GM23338 (cell line): ENCODE measurements around the gene IRF2. TPM values are rescaled to one million over a fixed set of nuclear protein-coding genes. Genes with fewer than 3 reads are reported as not detected.

Experiments used
- ATAC-seq: fragments of 200-7000 bp; cut with Tn5 transposase; 3 replicates; pipeline ENCODE4 v1.9.1; 2020
- DNase-seq: peaks from one replicate; pipeline ENCODE4 v3.0.0-alpha.2; 2015; ENCODE audit warnings: low spot score
- H2AFZ ChIP-seq: fragments of 200-600 bp; sonication (generic); 2 replicates; pipeline ENCODE4 v1.8.0; 2016; ENCODE audit warnings: antibody characterized with exemption, mild to moderate bottlenecking, moderate library complexity
- H3F3A ChIP-seq: fragments of 200-600 bp; sonication (generic); replicated peaks from 2 replicates; pipeline ENCODE4 v1.8.0; 2017; ENCODE audit warnings: antibody characterized with exemption, mixed run types, low read depth
- H3K27ac ChIP-seq: fragments of 200-600 bp; sonication (generic); 2 replicates; pipeline ENCODE4 v1.6.1; 2016; ENCODE audit warnings: low read depth
- H3K27me3 ChIP-seq: fragments of 200-600 bp; sonication (generic); 2 replicates; pipeline ENCODE4 v1.8.0; 2016; ENCODE audit warnings: mild to moderate bottlenecking, mixed run types, moderate library complexity; ENCODE audit not compliant: insufficient read depth
- H3K36me3 ChIP-seq: fragments of 200-600 bp; sonication (generic); 2 replicates; pipeline ENCODE4 v1.8.0; 2016; ENCODE audit warnings: mild to moderate bottlenecking; ENCODE audit not compliant: insufficient read depth
- H3K4me1 ChIP-seq: fragments of 200-600 bp; sonication (generic); 2 replicates; pipeline ENCODE4 v1.8.0; 2016; ENCODE audit warnings: mild to moderate bottlenecking, moderate library complexity; ENCODE audit not compliant: insufficient read depth
- H3K4me2 ChIP-seq: fragments of 200-600 bp; sonication (generic); 2 replicates; pipeline ENCODE4 v1.7.1; 2017; ENCODE audit warnings: mixed run types
- H3K4me3 ChIP-seq: fragments of 200-600 bp; sonication (generic); 2 replicates; pipeline ENCODE4 v1.6.1; 2016; ENCODE audit warnings: mixed run types
- H3K79me2 ChIP-seq: fragments of 200-600 bp; sonication (generic); replicated peaks from 2 replicates; pipeline ENCODE4 v1.8.0; 2017; ENCODE audit warnings: mild to moderate bottlenecking; ENCODE audit not compliant: insufficient read depth
- H3K9me2 ChIP-seq: fragments of 200-600 bp; sonication (generic); 2 replicates; pipeline ENCODE4 v1.8.0; 2017; ENCODE audit not compliant: insufficient read depth
- H4K20me1 ChIP-seq: fragments of 200-600 bp; sonication (generic); replicated peaks from 2 replicates; pipeline ENCODE4 v1.8.0; 2017; ENCODE audit warnings: mild to moderate bottlenecking; ENCODE audit not compliant: insufficient read depth
- H3K27ac Mint-ChIP-seq: 2 replicates; pipeline ENCODE4 v1.8.0; 2020; ENCODE audit warnings: inconsistent platforms, mild to moderate bottlenecking, moderate library complexity, mixed read lengths
- H3K27me3 Mint-ChIP-seq: 3 replicates; pipeline ENCODE4 v1.8.0; 2022; ENCODE audit warnings: low read depth, mild to moderate bottlenecking, moderate library complexity, mixed read lengths, inconsistent platforms; ENCODE audit not compliant: insufficient read depth, poor library complexity
- H3K36me3 Mint-ChIP-seq: 3 replicates; pipeline ENCODE4 v1.8.0; 2021; ENCODE audit warnings: low read depth, mild to moderate bottlenecking, inconsistent platforms, moderate library complexity, mixed read lengths
- H3K4me1 Mint-ChIP-seq: 3 replicates; pipeline ENCODE4 v1.8.0; 2020; ENCODE audit warnings: mild to moderate bottlenecking, inconsistent platforms, mixed read lengths
- H3K4me3 Mint-ChIP-seq: 3 replicates; pipeline ENCODE4 v1.8.0; 2021; ENCODE audit warnings: moderate library complexity, mild to moderate bottlenecking, inconsistent platforms, mixed read lengths
- H3K9me3 Mint-ChIP-seq: 3 replicates; pipeline ENCODE4 v1.8.0; 2020; ENCODE audit warnings: moderate library complexity, mild to moderate bottlenecking, inconsistent platforms, mixed read lengths
- CREB1 ChIP-seq: fragments of 250-450 bp; sonication (Bioruptor Pico); IDR thresholded peaks from 2 replicates; pipeline ENCODE4 v1.5.0; 2020; ENCODE audit warnings: low read depth, mild to moderate bottlenecking, moderate library complexity
- EZH2 ChIP-seq: fragments of 200-600 bp; sonication (generic); IDR thresholded peaks from one replicate; pipeline ENCODE4 v1.8.0; 2017; ENCODE audit warnings: antibody characterized with exemption, mild to moderate bottlenecking, low read depth; ENCODE audit not compliant: unreplicated experiment
- EZH2phosphoT487 ChIP-seq: fragments of 200-600 bp; sonication (generic); IDR thresholded peaks from one replicate; pipeline ENCODE4 v1.8.1; 2018; ENCODE audit warnings: antibody characterized with exemption; ENCODE audit not compliant: unreplicated experiment
- JUNB ChIP-seq: IDR thresholded peaks from one replicate; pipeline ENCODE4 v1.6.1; 2016; ENCODE audit warnings: antibody characterized with exemption; ENCODE audit not compliant: unreplicated experiment
- NANOG ChIP-seq: IDR thresholded peaks from 2 replicates; pipeline ENCODE4 v1.6.1; 2016; ENCODE audit warnings: antibody characterized with exemption, borderline replicate concordance
- POLR2AphosphoS5 ChIP-seq: IDR thresholded peaks from 2 replicates; pipeline ENCODE4 v1.6.1; 2016; ENCODE audit warnings: antibody characterized with exemption, low read depth
- STAT1 ChIP-seq: IDR thresholded peaks from one replicate; pipeline ENCODE4 v1.6.1; 2016; ENCODE audit warnings: antibody characterized with exemption; ENCODE audit not compliant: unreplicated experiment
- ZNF114 ChIP-seq: fragments of 250-450 bp; sonication (Bioruptor Pico); IDR thresholded peaks from 2 replicates; pipeline ENCODE4 v1.5.0; 2020; ENCODE audit warnings: mild to moderate bottlenecking, moderate library complexity
- ZNF331 ChIP-seq: fragments of 250-450 bp; sonication (Bioruptor Pico); IDR thresholded peaks from 2 replicates; pipeline ENCODE4 v1.5.0; 2020; ENCODE audit warnings: low read depth, mild to moderate bottlenecking, moderate library complexity
- polyA plus RNA-seq: library from polyadenylated mRNA; unstranded; fragments of >200 nt; fragmentation: Nextera tagmentation; extraction: Ambion mirVana; gene quantifications from 2 replicates; pipeline ENCODE4 v1.2.1, GENCODE V29; 2016
- total RNA-seq: library from RNA; depleted of rRNA; stranded (reverse); fragments of >200 nt; shearing (Covaris generic); gene quantifications from 2 replicates; pipeline ENCODE4 v1.2.3, GENCODE V29; 2014
- TF ChIP-seq, protein P1 (sequence below), 2 experiments: fragments of 200-600 bp in 1 of 2; sonication (generic) in 1 of 2; conservative IDR thresholded peaks; 2 replicates each; pipeline versions ENCODE4 v1.5.1 to v1.6.1; 2016 to 2017; ENCODE audit warnings: antibody characterized with exemption in 2 of 2, low read depth in 2 of 2, mild to moderate bottlenecking in 2 of 2, moderate library complexity in 1 of 2
- TF ChIP-seq, protein P2 (sequence below): IDR thresholded peaks from 2 replicates; pipeline ENCODE4 v1.6.1; 2016; ENCODE audit warnings: antibody characterized with exemption
- TF ChIP-seq, protein P3 (sequence below): IDR thresholded peaks from one replicate; pipeline ENCODE4 v1.6.1; 2018; ENCODE audit warnings: antibody characterized with exemption; ENCODE audit not compliant: unreplicated experiment
- TF ChIP-seq, protein P4 (sequence below): fragments of 250-450 bp; sonication (Bioruptor Pico); IDR thresholded peaks from 2 replicates; pipeline ENCODE4 v1.5.0; 2020; ENCODE audit warnings: mild to moderate bottlenecking, moderate library complexity

IRF2 gene
- total and polyA plus RNA-seq, 2 experiments from 2014 or later = 14.7 to 15.0 TPM

DNA sequence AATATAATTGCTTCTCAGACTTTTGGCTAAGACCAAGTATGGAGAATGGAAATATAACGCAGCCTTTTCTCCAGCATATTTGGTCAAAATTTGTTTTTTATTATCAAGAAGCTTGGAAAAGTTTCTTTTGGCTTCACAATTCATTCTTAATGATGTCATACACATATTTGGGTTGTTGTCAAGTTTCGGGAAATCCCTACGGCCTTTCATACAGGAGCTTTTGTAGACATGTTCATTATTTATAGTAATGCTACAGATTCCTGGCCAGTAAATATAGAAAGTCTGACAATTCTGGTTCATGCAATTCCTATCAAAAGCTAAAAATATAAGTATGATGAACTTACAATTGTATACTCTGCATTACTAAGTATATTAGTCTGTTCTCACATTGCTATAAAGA lies 112.9 kb downstream of the IRF2 start:
- Histone ChIP-seq H3K4me3 (no peak overlapping the region), H3K4me2 (no peak overlapping the region), H3K36me3 (no peaks in the 10 kb centered on the region), H3F3A (no peaks in the 10 kb centered on the region), H3K79me2 (no peaks in the 10 kb centered on the region), H3K27ac (no peak overlapping the region), H3K27me3 (no peaks in the 10 kb centered on the region), H2AFZ (no peak overlapping the region), H4K20me1 (no peaks in the 10 kb centered on the region), H3K4me1 (peaks cover 16% of the 10 kb centered on the region), H3K9me2 (0 out of 2 replicates have a peak, but pooled peaks cover 11% of the 10 kb centered on the region)
- Mint-ChIP-seq H3K36me3 (peaks cover 2% of the 10 kb centered on the region; the same call in 1 of the 3 replicates), H3K27me3 (no peaks in the 10 kb centered on the region), H3K4me3 (no peak overlapping the region), H3K4me1 (peaks cover 22% of the 10 kb centered on the region; the same call in 2 of the 3 replicates), H3K9me3 (no peaks in the 10 kb centered on the region), H3K27ac (no peak overlapping the region)
- DNase-seq (no peak), ATAC-seq (no peak)
- TF ChIP-seq EZH2phosphoT487 = no peak
- TF ChIP-seq ZNF114 (CRISPR knock-in tag) = no peak
- TF ChIP-seq, protein P1, sequence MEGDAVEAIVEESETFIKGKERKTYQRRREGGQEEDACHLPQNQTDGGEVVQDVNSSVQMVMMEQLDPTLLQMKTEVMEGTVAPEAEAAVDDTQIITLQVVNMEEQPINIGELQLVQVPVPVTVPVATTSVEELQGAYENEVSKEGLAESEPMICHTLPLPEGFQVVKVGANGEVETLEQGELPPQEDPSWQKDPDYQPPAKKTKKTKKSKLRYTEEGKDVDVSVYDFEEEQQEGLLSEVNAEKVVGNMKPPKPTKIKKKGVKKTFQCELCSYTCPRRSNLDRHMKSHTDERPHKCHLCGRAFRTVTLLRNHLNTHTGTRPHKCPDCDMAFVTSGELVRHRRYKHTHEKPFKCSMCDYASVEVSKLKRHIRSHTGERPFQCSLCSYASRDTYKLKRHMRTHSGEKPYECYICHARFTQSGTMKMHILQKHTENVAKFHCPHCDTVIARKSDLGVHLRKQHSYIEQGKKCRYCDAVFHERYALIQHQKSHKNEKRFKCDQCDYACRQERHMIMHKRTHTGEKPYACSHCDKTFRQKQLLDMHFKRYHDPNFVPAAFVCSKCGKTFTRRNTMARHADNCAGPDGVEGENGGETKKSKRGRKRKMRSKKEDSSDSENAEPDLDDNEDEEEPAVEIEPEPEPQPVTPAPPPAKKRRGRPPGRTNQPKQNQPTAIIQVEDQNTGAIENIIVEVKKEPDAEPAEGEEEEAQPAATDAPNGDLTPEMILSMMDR (conservative IDR thresholded peaks at IDR 0.05; ENCODE audit: low read depth in 2 of 2) = no peak
- TF ChIP-seq CREB1 = no peak
- no peak for TF ChIP-seq JUNB
- TF ChIP-seq, protein P2, sequence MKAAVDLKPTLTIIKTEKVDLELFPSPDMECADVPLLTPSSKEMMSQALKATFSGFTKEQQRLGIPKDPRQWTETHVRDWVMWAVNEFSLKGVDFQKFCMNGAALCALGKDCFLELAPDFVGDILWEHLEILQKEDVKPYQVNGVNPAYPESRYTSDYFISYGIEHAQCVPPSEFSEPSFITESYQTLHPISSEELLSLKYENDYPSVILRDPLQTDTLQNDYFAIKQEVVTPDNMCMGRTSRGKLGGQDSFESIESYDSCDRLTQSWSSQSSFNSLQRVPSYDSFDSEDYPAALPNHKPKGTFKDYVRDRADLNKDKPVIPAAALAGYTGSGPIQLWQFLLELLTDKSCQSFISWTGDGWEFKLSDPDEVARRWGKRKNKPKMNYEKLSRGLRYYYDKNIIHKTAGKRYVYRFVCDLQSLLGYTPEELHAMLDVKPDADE = no peak
- TF ChIP-seq, protein P3, sequence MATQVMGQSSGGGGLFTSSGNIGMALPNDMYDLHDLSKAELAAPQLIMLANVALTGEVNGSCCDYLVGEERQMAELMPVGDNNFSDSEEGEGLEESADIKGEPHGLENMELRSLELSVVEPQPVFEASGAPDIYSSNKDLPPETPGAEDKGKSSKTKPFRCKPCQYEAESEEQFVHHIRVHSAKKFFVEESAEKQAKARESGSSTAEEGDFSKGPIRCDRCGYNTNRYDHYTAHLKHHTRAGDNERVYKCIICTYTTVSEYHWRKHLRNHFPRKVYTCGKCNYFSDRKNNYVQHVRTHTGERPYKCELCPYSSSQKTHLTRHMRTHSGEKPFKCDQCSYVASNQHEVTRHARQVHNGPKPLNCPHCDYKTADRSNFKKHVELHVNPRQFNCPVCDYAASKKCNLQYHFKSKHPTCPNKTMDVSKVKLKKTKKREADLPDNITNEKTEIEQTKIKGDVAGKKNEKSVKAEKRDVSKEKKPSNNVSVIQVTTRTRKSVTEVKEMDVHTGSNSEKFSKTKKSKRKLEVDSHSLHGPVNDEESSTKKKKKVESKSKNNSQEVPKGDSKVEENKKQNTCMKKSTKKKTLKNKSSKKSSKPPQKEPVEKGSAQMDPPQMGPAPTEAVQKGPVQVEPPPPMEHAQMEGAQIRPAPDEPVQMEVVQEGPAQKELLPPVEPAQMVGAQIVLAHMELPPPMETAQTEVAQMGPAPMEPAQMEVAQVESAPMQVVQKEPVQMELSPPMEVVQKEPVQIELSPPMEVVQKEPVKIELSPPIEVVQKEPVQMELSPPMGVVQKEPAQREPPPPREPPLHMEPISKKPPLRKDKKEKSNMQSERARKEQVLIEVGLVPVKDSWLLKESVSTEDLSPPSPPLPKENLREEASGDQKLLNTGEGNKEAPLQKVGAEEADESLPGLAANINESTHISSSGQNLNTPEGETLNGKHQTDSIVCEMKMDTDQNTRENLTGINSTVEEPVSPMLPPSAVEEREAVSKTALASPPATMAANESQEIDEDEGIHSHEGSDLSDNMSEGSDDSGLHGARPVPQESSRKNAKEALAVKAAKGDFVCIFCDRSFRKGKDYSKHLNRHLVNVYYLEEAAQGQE = no peak
- TF ChIP-seq, protein P4, sequence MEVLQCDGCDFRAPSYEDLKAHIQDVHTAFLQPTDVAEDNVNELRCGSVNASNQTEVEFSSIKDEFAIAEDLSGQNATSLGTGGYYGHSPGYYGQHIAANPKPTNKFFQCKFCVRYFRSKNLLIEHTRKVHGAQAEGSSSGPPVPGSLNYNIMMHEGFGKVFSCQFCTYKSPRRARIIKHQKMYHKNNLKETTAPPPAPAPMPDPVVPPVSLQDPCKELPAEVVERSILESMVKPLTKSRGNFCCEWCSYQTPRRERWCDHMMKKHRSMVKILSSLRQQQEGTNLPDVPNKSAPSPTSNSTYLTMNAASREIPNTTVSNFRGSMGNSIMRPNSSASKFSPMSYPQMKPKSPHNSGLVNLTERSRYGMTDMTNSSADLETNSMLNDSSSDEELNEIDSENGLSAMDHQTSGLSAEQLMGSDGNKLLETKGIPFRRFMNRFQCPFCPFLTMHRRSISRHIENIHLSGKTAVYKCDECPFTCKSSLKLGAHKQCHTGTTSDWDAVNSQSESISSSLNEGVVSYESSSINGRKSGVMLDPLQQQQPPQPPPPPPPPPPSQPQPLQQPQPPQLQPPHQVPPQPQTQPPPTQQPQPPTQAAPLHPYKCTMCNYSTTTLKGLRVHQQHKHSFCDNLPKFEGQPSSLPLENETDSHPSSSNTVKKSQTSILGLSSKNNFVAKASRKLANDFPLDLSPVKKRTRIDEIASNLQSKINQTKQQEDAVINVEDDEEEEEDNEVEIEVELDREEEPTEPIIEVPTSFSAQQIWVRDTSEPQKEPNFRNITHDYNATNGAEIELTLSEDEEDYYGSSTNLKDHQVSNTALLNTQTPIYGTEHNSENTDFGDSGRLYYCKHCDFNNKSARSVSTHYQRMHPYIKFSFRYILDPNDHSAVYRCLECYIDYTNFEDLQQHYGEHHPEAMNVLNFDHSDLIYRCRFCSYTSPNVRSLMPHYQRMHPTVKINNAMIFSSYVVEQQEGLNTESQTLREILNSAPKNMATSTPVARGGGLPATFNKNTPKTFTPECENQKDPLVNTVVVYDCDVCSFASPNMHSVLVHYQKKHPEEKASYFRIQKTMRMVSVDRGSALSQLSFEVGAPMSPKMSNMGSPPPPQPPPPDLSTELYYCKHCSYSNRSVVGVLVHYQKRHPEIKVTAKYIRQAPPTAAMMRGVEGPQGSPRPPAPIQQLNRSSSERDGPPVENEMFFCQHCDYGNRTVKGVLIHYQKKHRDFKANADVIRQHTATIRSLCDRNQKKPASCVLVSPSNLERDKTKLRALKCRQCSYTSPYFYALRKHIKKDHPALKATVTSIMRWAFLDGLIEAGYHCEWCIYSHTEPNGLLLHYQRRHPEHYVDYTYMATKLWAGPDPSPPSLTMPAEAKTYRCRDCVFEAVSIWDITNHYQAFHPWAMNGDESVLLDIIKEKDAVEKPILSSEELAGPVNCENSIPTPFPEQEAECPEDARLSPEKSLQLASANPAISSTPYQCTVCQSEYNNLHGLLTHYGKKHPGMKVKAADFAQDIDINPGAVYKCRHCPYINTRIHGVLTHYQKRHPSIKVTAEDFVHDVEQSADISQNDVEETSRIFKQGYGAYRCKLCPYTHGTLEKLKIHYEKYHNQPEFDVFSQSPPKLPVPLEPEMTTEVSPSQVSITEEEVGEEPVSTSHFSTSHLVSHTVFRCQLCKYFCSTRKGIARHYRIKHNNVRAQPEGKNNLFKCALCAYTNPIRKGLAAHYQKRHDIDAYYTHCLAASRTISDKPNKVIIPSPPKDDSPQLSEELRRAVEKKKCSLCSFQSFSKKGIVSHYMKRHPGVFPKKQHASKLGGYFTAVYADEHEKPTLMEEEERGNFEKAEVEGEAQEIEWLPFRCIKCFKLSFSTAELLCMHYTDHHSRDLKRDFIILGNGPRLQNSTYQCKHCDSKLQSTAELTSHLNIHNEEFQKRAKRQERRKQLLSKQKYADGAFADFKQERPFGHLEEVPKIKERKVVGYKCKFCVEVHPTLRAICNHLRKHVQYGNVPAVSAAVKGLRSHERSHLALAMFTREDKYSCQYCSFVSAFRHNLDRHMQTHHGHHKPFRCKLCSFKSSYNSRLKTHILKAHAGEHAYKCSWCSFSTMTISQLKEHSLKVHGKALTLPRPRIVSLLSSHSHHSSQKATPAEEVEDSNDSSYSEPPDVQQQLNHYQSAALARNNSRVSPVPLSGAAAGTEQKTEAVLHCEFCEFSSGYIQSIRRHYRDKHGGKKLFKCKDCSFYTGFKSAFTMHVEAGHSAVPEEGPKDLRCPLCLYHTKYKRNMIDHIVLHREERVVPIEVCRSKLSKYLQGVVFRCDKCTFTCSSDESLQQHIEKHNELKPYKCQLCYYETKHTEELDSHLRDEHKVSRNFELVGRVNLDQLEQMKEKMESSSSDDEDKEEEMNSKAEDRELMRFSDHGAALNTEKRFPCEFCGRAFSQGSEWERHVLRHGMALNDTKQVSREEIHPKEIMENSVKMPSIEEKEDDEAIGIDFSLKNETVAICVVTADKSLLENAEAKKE (CRISPR knock-in tag) = no peak
- TF ChIP-seq NANOG = no peak
- no peak for TF ChIP-seq STAT1
- no peak for TF ChIP-seq POLR2AphosphoS5
- no peak for TF ChIP-seq ZNF331
- TF ChIP-seq EZH2 = no peak
